Coronary artery (tissue), 2 donors: ENCODE results near the gene C8B.

Source experiments
- DNase-seq: peaks from one replicate; pipeline ENCODE4 v3.0.0-alpha.2; 2017; ENCODE audit warnings: low spot score
- H3K27ac ChIP-seq, 2 donors: fragments of 200-600 bp; sonication (generic); one replicate each; pipeline ENCODE4 v1.5.1; 2016 to 2019
- H3K4me3 ChIP-seq: fragments of 200-600 bp; sonication (generic); 2 replicates; pipeline ENCODE4 v1.5.1; 2016; ENCODE audit warnings: mild to moderate bottlenecking, moderate library complexity
- TF ChIP-seq, protein P1 (sequence below): fragments of 200-600 bp; sonication (generic); IDR thresholded peaks from one replicate; pipeline ENCODE4 v1.5.1; 2019; ENCODE audit warnings: antibody characterized with exemption

C8B gene

DNA sequence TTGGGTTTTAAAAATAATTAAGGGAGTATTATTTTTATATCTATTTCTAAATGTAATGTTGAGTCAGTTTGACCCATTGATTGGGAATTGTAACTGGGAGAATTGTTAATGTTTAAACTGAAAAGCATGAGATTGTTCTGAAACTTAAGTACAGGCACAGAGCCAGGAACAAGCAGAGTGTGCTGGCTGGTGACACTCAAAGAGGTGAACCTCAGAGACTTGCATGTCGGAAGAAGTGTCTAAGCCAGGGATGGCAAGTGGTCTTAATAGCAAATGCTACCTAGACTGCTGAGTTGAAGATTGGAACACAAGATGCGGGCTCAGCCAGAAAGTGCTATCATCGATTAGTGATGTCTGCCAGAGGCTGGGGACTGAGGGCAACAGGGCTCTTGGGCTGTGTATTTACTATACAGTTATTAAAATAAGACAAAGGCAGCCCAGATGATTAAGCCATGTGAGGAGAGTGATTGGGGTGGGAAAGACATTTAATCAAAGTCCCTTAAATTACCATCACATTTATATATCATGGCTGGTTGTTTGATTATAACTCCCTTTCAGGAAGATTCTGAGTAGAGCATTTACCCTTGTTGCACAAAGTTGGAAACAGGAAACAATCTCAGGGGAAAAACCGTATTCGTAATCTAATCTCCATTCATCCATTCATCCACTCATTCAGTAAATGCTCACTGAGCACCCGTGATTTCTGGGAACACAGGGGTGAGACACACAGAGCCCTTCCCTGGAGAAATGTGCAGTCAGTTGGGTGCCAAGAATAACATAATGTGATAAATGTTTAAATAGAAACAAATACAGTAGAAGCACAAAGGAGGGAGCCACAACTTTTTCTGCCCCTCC lies 68.4 kb downstream of the C8B start:
- no peak overlapping the region for H3K4me3 ChIP-seq
- TF ChIP-seq, protein P1, sequence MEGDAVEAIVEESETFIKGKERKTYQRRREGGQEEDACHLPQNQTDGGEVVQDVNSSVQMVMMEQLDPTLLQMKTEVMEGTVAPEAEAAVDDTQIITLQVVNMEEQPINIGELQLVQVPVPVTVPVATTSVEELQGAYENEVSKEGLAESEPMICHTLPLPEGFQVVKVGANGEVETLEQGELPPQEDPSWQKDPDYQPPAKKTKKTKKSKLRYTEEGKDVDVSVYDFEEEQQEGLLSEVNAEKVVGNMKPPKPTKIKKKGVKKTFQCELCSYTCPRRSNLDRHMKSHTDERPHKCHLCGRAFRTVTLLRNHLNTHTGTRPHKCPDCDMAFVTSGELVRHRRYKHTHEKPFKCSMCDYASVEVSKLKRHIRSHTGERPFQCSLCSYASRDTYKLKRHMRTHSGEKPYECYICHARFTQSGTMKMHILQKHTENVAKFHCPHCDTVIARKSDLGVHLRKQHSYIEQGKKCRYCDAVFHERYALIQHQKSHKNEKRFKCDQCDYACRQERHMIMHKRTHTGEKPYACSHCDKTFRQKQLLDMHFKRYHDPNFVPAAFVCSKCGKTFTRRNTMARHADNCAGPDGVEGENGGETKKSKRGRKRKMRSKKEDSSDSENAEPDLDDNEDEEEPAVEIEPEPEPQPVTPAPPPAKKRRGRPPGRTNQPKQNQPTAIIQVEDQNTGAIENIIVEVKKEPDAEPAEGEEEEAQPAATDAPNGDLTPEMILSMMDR = no peak
- H3K27ac ChIP-seq = no peak overlapping the region
- no peak for DNase-seq

DNA sequence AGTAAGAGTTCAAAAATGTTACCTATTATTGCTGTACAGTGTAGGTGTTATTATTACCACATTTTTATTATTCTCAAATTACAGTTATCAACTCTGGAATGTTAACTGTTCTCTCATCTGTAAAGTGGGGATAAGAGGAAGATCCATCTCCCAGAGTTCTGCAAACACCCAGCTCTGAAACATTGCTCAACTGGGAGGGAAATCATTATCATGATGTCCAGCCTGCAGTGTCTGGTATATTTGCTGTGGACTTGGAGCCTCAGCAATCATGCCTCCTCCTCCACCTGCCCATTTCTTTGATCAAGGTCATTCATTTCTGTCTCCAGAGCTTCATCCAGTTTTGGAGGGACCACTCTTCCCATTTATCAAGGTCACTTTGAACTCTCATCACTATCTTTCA lies 71.8 kb downstream of the C8B start:
- TF ChIP-seq, protein P1 = no peak
- no peak overlapping the region for H3K27ac ChIP-seq
- no peak for DNase-seq
- no peak overlapping the region for H3K4me3 ChIP-seq

DNA sequence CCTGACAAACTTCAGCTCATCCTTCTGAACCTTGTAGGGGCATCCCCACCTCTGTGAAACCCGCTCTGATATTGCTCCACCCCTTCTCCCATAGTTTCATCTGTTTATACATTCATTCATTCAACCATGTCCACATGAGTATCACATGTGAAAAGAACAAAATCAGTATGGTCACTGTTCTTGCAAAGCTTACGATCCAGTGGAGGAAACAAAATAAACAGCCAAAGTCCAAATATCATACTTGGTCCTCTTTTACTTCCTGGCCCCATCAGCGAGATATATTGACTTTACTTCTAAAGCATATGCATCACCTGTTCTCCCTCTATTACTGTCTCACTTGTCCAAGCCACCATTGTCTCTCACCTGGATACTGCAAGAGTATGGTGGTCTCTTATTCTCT lies 75.6 kb downstream of the C8B start:
- no peak overlapping the region for H3K4me3 ChIP-seq
- no peak for DNase-seq
- no peak overlapping the region for H3K27ac ChIP-seq
- TF ChIP-seq, protein P1 = no peak

DNA sequence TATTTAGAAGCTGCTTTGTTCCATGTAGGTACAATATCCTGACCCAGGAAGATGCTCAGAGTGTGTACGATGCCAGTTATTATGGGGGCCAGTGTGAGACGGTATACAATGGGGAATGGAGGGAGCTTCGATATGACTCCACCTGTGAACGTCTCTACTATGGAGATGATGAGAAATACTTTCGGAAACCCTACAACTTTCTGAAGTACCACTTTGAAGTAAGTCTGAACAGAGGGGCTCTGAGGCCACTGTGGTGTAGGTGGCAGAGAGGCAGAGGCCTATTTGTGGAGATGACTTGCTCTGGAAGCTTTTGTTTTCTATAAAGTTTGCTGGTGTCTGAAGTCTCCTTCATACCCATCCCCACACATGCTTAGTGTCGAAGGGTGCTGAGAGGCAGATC lies 84.4 kb downstream of the C8B start:
- H3K27ac ChIP-seq = no peak overlapping the region
- TF ChIP-seq, protein P1 = no peak
- no peak for DNase-seq
- H3K4me3 ChIP-seq = no peak overlapping the region

DNA sequence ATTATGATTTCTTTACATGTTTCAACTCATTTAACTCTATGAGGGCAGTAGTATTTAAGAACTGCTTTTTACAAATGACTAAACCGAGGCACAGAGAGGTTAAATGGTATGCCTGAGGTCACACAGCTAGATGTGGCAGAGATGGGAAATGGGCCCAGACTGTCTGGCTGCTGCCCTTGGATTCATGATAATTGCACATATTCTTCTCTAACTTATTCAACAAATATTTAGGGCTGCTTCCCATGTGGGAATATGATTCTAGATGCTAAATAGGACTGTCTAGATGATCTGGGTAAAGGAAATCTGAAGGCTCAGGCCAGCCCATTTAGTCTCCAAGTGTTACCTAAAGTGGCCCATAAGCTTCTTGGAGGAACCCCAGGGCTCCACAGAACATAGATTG lies 85.0 kb downstream of the C8B start:
- no peak for DNase-seq
- TF ChIP-seq, protein P1 = no peak
- no peak overlapping the region for H3K27ac ChIP-seq
- no peak overlapping the region for H3K4me3 ChIP-seq
